Nephron (organoid): Measurements from ENCODE around the gene DPYD.
A peak's percentile ranks its signal among the peaks of the same experiment; 100 is the strongest.

ENCODE experiments used
- H3K27ac Mint-ChIP-seq, 3 experiments: 2 replicates each; pipeline ENCODE4 v1.8.0; 2020; ENCODE audit warnings: mixed read lengths in 3 of 3, mild to moderate bottlenecking in 2 of 3, moderate library complexity in 1 of 3
- H3K27me3 Mint-ChIP-seq: 2 replicates; pipeline ENCODE4 v1.8.0; 2021; ENCODE audit warnings: low read depth, mild to moderate bottlenecking, moderate library complexity, mixed read lengths
- H3K36me3 Mint-ChIP-seq: 2 replicates; pipeline ENCODE4 v1.8.0; 2020; ENCODE audit warnings: low read depth, mixed read lengths
- H3K4me1 Mint-ChIP-seq: 2 replicates; pipeline ENCODE4 v1.8.0; 2020; ENCODE audit warnings: mixed read lengths
- H3K4me3 Mint-ChIP-seq, 3 experiments: 2 replicates each; pipeline ENCODE4 v1.8.0; 2020; ENCODE audit warnings: mild to moderate bottlenecking in 3 of 3, mixed read lengths in 3 of 3, moderate library complexity in 2 of 3
- H3K9me3 Mint-ChIP-seq: 2 replicates; pipeline ENCODE4 v1.8.0; 2020; ENCODE audit warnings: mixed read lengths
- TF ChIP-seq, protein P1 (sequence below), 3 experiments: fragments of 200-600 bp; sonication (generic); IDR thresholded peaks; one replicate each; pipeline ENCODE4 v1.5.0; 2021; ENCODE audit warnings: antibody characterized with exemption in 3 of 3; ENCODE audit not compliant: unreplicated experiment in 3 of 3

The DPYD gene

DNA sequence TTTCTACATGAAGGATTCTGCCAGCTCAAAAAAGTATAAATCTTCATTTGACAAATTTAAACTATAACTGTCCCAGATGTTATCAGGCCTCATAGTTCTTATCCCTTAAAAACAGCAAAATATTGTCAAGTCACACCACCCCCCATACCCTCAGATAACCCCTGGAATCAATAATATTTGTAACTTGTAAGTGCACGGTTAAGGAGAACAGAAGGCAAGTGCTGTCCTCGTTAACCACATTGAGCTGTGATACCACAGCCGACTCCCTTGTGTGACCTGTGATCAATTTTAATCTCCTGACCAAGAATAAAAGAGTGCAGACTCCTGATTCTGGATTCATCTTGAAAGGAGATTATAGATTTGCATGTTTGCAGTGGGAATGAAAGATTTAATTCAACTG lies 310.7 kb downstream of the DPYD start:
- H3K27ac Mint-ChIP-seq = no peak overlapping the region
- TF ChIP-seq, protein P1, sequence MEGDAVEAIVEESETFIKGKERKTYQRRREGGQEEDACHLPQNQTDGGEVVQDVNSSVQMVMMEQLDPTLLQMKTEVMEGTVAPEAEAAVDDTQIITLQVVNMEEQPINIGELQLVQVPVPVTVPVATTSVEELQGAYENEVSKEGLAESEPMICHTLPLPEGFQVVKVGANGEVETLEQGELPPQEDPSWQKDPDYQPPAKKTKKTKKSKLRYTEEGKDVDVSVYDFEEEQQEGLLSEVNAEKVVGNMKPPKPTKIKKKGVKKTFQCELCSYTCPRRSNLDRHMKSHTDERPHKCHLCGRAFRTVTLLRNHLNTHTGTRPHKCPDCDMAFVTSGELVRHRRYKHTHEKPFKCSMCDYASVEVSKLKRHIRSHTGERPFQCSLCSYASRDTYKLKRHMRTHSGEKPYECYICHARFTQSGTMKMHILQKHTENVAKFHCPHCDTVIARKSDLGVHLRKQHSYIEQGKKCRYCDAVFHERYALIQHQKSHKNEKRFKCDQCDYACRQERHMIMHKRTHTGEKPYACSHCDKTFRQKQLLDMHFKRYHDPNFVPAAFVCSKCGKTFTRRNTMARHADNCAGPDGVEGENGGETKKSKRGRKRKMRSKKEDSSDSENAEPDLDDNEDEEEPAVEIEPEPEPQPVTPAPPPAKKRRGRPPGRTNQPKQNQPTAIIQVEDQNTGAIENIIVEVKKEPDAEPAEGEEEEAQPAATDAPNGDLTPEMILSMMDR (IDR thresholded peaks at IDR 0.05; ENCODE audit: unreplicated experiment in 3 of 3) = no peak

DNA sequence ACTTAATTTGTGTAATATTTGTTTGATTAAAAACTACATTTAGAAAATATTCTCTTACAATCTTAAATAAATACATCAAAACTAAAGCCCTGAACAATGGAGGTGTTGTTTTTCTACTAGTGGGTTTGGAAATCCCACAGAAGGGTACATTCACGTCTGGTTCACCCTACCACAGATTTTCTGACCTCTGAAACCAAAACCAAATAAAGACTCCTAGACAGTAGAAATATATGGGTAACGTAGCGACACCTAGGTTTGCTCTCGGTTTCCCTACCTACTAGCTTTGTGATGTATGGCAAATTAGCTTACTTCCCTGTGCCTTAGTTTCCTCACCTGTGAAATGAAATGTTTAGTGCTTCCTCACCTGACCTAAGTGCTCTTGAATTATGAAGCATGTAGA lies 312.6 kb downstream of the DPYD start:
- H3K9me3 Mint-ChIP-seq = peaks cover 2% of the 10 kb centered on the region
- no peaks in the 10 kb centered on the region for H3K27me3 Mint-ChIP-seq
- H3K4me1 Mint-ChIP-seq = peaks cover 3% of the 10 kb centered on the region
- H3K4me3 Mint-ChIP-seq = no peak overlapping the region
- TF ChIP-seq, protein P1 (IDR thresholded peaks at IDR 0.05; ENCODE audit: unreplicated experiment in 3 of 3) = no peak
- H3K27ac Mint-ChIP-seq = no peak overlapping the region
- no peaks in the 10 kb centered on the region for H3K36me3 Mint-ChIP-seq

More for the DNA sequence above, 310.7 kb downstream of the DPYD start:
- Mint-ChIP-seq H3K27me3 (no peaks in the 10 kb centered on the region), H3K4me3 (no peak overlapping the region), H3K4me1 (no peaks in the 10 kb centered on the region), H3K36me3 (no peaks in the 10 kb centered on the region), H3K9me3 (peaks cover 2% of the 10 kb centered on the region)

- TF ChIP-seq, protein P1 (IDR thresholded peaks at IDR 0.05; ENCODE audit: unreplicated experiment in 3 of 3) = no peak
- H3K27me3 Mint-ChIP-seq = no peaks in the 10 kb centered on the region
- H3K36me3 Mint-ChIP-seq = no peaks in the 10 kb centered on the region
- no peaks in the 10 kb centered on the region for H3K9me3 Mint-ChIP-seq
- H3K4me1 Mint-ChIP-seq = peaks cover 5% of the 10 kb centered on the region
- peak overlapping the region in 2 of 3 experiments; percentile 34 to 46 for H3K27ac Mint-ChIP-seq
- no peak overlapping the region for H3K4me3 Mint-ChIP-seq
Measured at GRCh38 chr1:97603776-97604175, 317.1 kb downstream of the DPYD start.

DNA sequence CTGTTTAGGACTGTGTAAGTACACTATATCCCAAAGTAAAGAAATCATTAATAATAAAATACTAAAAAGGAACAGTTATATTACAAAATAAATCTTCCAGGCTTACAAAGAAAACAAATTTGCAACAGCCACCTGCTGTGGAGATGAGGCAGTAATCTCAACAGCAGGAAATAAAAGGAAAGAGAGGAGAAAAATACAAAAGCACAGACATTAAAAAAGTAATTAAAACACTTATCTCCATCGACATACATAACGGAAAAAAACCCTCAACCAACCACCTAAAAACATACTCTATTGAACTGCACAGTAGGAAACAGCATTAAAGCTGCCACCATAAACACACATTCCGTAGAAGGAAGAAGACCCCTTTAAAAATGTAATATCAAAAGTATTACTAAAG lies 317.6 kb downstream of the DPYD start:
- H3K4me1 Mint-ChIP-seq = peaks cover 5% of the 10 kb centered on the region
- no peak overlapping the region for H3K4me3 Mint-ChIP-seq
- peak overlapping the region in 1 of 3 experiments; percentile 34 for H3K27ac Mint-ChIP-seq
- H3K9me3 Mint-ChIP-seq = no peaks in the 10 kb centered on the region
- no peaks in the 10 kb centered on the region for H3K27me3 Mint-ChIP-seq
- TF ChIP-seq, protein P1 (IDR thresholded peaks at IDR 0.05; ENCODE audit: unreplicated experiment in 3 of 3) = no peak
- no peaks in the 10 kb centered on the region for H3K36me3 Mint-ChIP-seq

- no peak overlapping the region for H3K4me3 Mint-ChIP-seq
- H3K36me3 Mint-ChIP-seq = no peaks in the 10 kb centered on the region
- TF ChIP-seq, protein P1 (IDR thresholded peaks at IDR 0.05; ENCODE audit: unreplicated experiment in 3 of 3) = no peak
- no peaks in the 10 kb centered on the region for H3K27me3 Mint-ChIP-seq
- H3K27ac Mint-ChIP-seq = no peak overlapping the region
- no peaks in the 10 kb centered on the region for H3K9me3 Mint-ChIP-seq
- H3K4me1 Mint-ChIP-seq = peaks cover 5% of the 10 kb centered on the region
Measured at GRCh38 chr1:97599447-97599846, 321.4 kb downstream of the DPYD start.

- TF ChIP-seq, protein P1 (IDR thresholded peaks at IDR 0.05; ENCODE audit: unreplicated experiment in 3 of 3) = no peak
- Mint-ChIP-seq H3K27ac (no peak overlapping the region), H3K4me3 (no peak overlapping the region), H3K27me3 (no peaks in the 10 kb centered on the region), H3K4me1 (no peaks in the 10 kb centered on the region), H3K36me3 (no peaks in the 10 kb centered on the region), H3K9me3 (no peaks in the 10 kb centered on the region)
Measured at GRCh38 chr1:97593192-97593591, 327.6 kb downstream of the DPYD start.
